NCI-H82 treated with DMSO at 0.1 percent for 48 hours (cell line): ENCODE measurements around the gene MAP2.

Experiments
- DNase-seq: peaks from one replicate; lab custom pipeline; 2025; ENCODE audit not compliant: unreplicated experiment; lab: John Stamatoyannopoulos, UW

The MAP2 gene

GRCh38 chr2:209422191-209422754 is 1.6 kb upstream of the MAP2 start:
- DNase-seq: no peak

- DNase-seq: no peak
Observed at GRCh38 chr2:209424199-209424701, 403 bp downstream of the MAP2 start.

- DNase-seq: no peak
Observed at GRCh38 chr2:209424781-209425470, 1.1 kb downstream of the MAP2 start.

GRCh38 chr2:209425471-209426071 is 1.7 kb downstream of the MAP2 start:
- DNase-seq: peak; percentile 17

GRCh38 chr2:209426432-209426831 is 2.6 kb downstream of the MAP2 start:
- DNase-seq: no peak

- DNase-seq: no peak
Observed at GRCh38 chr2:209431701-209432100, 7.9 kb downstream of the MAP2 start.

GRCh38 chr2:209441541-209441940 is 17.7 kb downstream of the MAP2 start:
- no peak for DNase-seq

GRCh38 chr2:209442939-209443338 is 19.1 kb downstream of the MAP2 start:
- DNase-seq: no peak

- DNase-seq: no peak
Observed at GRCh38 chr2:209445485-209445884, 21.6 kb downstream of the MAP2 start.

GRCh38 chr2:209451209-209451834 is 27.5 kb downstream of the MAP2 start:
- no peak for DNase-seq

GRCh38 chr2:209456489-209456888 is 32.6 kb downstream of the MAP2 start:
- no peak for DNase-seq

- no peak for DNase-seq
Observed at GRCh38 chr2:209458008-209458979, 34.4 kb downstream of the MAP2 start.

GRCh38 chr2:209459359-209459758 is 35.5 kb downstream of the MAP2 start:
- no peak for DNase-seq

GRCh38 chr2:209460151-209460761 is 36.4 kb downstream of the MAP2 start:
- DNase-seq: no peak

GRCh38 chr2:209463226-209463625 is 39.4 kb downstream of the MAP2 start:
- no peak for DNase-seq

- DNase-seq: no peak
Observed at GRCh38 chr2:209463835-209464234, 40.0 kb downstream of the MAP2 start.

- no peak for DNase-seq
Observed at GRCh38 chr2:209468846-209469245, 45.0 kb downstream of the MAP2 start.

GRCh38 chr2:209469481-209469880 is 45.6 kb downstream of the MAP2 start:
- DNase-seq: no peak

- DNase-seq: no peak
Observed at GRCh38 chr2:209470466-209470865, 46.6 kb downstream of the MAP2 start.

- no peak for DNase-seq
Observed at GRCh38 chr2:209471037-209471436, 47.2 kb downstream of the MAP2 start.
